Measurements from ENCODE around the gene DXO. TPM values are rescaled to one million over a fixed set of nuclear protein-coding genes. Genes with fewer than 3 reads are reported as not detected.

The DXO gene
- polyA plus RNA-seq, 1 donor (not counting 4 experiments of a cell fraction or from before 2014, with no cell fraction given): 7.0 TPM

DNA sequence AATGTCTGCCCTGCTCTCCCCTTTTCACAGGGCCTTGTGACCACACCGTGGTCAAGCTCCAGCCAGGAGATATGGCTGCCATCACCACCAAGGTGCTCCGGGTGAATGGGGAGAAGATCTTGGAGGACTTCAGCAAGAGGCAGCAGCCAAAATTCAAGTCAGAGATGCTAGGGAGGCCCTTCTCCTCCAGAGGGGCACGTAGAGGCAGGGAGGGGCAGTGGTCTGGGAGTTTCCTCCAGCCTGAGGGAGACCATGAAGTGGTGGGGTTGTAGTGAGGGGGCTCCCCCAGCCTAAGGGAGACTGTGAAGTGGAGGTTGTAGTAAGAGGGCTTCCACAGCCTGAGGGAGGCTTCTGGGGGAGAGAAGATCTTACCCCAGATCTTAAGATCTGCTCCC is 4.0 kb downstream of the DXO start:
- dilution Hi-C loops (cut with MboI; ENCODE audit: extremely low pct_ligation_motif_present, low sequenced_read_pairs): no loop called here
- FAIRE-seq: no peak
- peaks cover 16 to 40% of the 10 kb centered on the region in 2 experiments for H3K36me3 ChIP-seq (ENCODE audit: control insufficient read depth in 2 of 2, extremely low read depth in 1 of 2, insufficient read depth in 2 of 2, low read length in 2 of 2)

DNA sequence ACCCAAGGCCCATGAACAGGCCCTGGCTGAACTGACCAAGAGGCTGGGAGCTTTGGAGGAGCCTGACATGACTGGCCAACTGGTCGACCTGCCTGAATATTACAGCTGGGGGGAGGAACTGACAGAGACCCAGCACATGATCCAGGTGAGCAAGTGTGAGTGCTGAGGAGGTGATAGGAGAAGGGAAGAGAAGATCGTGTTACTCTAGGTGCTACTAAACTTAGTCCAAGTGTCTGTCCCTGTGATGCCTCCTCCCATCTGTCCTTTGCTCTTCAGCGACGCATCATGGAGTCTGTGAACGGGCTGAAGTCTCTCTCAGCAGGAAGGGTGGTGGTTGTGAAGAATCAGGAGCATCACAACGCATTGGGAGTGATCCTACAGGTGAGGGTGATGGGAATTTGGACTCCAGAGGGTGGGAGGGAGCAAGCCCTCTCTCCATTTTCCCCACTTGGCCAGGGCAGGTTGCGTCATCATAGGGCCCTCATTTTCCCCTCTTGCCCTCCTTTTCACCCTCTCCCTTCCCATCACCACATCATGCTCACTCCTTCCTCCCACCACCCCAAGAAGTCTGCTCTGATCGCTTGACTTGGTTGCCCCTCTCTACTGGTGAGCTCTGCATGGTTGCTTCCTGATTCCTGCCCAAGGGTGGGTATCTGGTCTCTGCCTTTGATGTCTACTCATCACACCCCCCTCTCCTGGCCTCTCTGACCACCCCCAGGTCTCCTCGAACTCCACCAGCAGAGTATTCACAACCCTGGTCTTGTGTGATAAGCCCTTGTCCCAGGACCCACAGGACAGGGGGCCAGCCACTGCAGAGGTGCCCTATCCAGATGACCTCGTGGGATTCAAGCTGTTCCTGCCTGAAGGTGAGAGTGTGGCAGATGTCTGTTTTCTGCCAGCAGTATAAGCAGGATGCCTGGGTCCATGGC is 4.7 kb downstream of the DXO start:
- H3K9me1 ChIP-seq (ENCODE audit: control insufficient read depth, extremely low read depth, insufficient read depth, low read length): no peaks in the 10 kb centered on the region
- H4K20me1 ChIP-seq (ENCODE audit: control insufficient read depth, extremely low read depth, insufficient read depth, low read length): no peaks in the 10 kb centered on the region
- H3K9ac ChIP-seq (ENCODE audit: control insufficient read depth, extremely low read depth, insufficient read depth, low read length): no peak overlapping the region
- no peak overlapping the region for H3K27ac ChIP-seq (ENCODE audit: control insufficient read depth, insufficient read depth, low read length)
- dilution Hi-C loops (cut with MboI; ENCODE audit: extremely low pct_ligation_motif_present, low sequenced_read_pairs): no loop called here
- no peak for FAIRE-seq
- peaks cover 16% of the 10 kb centered on the region for H3K79me2 ChIP-seq (ENCODE audit: control insufficient read depth, insufficient read depth, low read length)
- H3K4me2 ChIP-seq (ENCODE audit: control insufficient read depth, extremely low read depth, insufficient read depth, low read depth, low read length): no peak overlapping the region
- no peak overlapping the region for H2AFZ ChIP-seq (ENCODE audit: control insufficient read depth, low read length)
- H3K27me3 ChIP-seq (ENCODE audit: control insufficient read depth, extremely low read depth, insufficient read depth, low read length): no peaks in the 10 kb centered on the region
- peaks cover 9% of the 10 kb centered on the region for H3K4me1 ChIP-seq (ENCODE audit: control insufficient read depth, extremely low read depth, insufficient read depth, low read length)
- DNase-seq (ENCODE audit: low read depth, low spot score): no peak
- H3K4me3 ChIP-seq (ENCODE audit: control insufficient read depth in 2 of 3, extremely low read depth in 1 of 3, insufficient read depth in 2 of 3, low read depth in 1 of 3, low read length in 3 of 3): no peak overlapping the region
- TF ChIP-seq, protein P1, sequence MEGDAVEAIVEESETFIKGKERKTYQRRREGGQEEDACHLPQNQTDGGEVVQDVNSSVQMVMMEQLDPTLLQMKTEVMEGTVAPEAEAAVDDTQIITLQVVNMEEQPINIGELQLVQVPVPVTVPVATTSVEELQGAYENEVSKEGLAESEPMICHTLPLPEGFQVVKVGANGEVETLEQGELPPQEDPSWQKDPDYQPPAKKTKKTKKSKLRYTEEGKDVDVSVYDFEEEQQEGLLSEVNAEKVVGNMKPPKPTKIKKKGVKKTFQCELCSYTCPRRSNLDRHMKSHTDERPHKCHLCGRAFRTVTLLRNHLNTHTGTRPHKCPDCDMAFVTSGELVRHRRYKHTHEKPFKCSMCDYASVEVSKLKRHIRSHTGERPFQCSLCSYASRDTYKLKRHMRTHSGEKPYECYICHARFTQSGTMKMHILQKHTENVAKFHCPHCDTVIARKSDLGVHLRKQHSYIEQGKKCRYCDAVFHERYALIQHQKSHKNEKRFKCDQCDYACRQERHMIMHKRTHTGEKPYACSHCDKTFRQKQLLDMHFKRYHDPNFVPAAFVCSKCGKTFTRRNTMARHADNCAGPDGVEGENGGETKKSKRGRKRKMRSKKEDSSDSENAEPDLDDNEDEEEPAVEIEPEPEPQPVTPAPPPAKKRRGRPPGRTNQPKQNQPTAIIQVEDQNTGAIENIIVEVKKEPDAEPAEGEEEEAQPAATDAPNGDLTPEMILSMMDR (optimal IDR thresholded peaks at IDR 0.05 in 1 of 3, IDR thresholded peaks at IDR 0.05 in 1 of 3, conservative IDR thresholded peaks at IDR 0.05 in 1 of 3; ENCODE audit: extremely low read depth in 1 of 3, insufficient read depth in 2 of 3, low read length in 3 of 3): no peak
- H3K9me3 ChIP-seq (ENCODE audit: control insufficient read depth, low read depth, low read length): no peaks in the 10 kb centered on the region
- peaks cover 22 to 46% of the 10 kb centered on the region in 2 experiments for H3K36me3 ChIP-seq (ENCODE audit: control insufficient read depth in 2 of 2, extremely low read depth in 1 of 2, insufficient read depth in 2 of 2, low read length in 2 of 2)

More for the DNA sequence above, 4.0 kb downstream of the DXO start:
- peaks cover 20% of the 10 kb centered on the region for H3K79me2 ChIP-seq (ENCODE audit: control insufficient read depth, insufficient read depth, low read length)
- DNase-seq (ENCODE audit: low read depth, low spot score): no peak
- no peak overlapping the region for H3K9ac ChIP-seq (ENCODE audit: control insufficient read depth, extremely low read depth, insufficient read depth, low read length)
- no peak for TF ChIP-seq EZH2 (IDR thresholded peaks at IDR 0.05; ENCODE audit: low read length)
- TF ChIP-seq, protein P1 (optimal IDR thresholded peaks at IDR 0.05 in 1 of 3, IDR thresholded peaks at IDR 0.05 in 1 of 3, conservative IDR thresholded peaks at IDR 0.05 in 1 of 3; ENCODE audit: extremely low read depth in 1 of 3, insufficient read depth in 2 of 3, low read length in 3 of 3): no peak
- H3K4me2 ChIP-seq (ENCODE audit: control insufficient read depth, extremely low read depth, insufficient read depth, low read depth, low read length): no peak overlapping the region
- H4K20me1 ChIP-seq (ENCODE audit: control insufficient read depth, extremely low read depth, insufficient read depth, low read length): no peaks in the 10 kb centered on the region
- H3K27ac ChIP-seq (ENCODE audit: control insufficient read depth, insufficient read depth, low read length): no peak overlapping the region
- H3K27me3 ChIP-seq (ENCODE audit: control insufficient read depth, extremely low read depth, insufficient read depth, low read length): no peaks in the 10 kb centered on the region
- no peak overlapping the region for H3K4me3 ChIP-seq (ENCODE audit: control insufficient read depth in 2 of 3, extremely low read depth in 1 of 3, insufficient read depth in 2 of 3, low read depth in 1 of 3, low read length in 3 of 3)
- H3K9me3 ChIP-seq (ENCODE audit: control insufficient read depth, low read depth, low read length): no peaks in the 10 kb centered on the region
- no peaks in the 10 kb centered on the region for H3K9me1 ChIP-seq (ENCODE audit: control insufficient read depth, extremely low read depth, insufficient read depth, low read length)
- H3K4me1 ChIP-seq (ENCODE audit: control insufficient read depth, extremely low read depth, insufficient read depth, low read length): peaks cover 12% of the 10 kb centered on the region
- no peak overlapping the region for H2AFZ ChIP-seq (ENCODE audit: control insufficient read depth, low read length)

Data from keratinocyte (primary cell).